ENCODE results near the gene HIVEP1.
"Not testable (repeated sequence)": the region's sequence is repeated elsewhere in the genome, so short reads cannot be mapped to it uniquely, and the experiment has no call there.

The HIVEP1 gene

DNA sequence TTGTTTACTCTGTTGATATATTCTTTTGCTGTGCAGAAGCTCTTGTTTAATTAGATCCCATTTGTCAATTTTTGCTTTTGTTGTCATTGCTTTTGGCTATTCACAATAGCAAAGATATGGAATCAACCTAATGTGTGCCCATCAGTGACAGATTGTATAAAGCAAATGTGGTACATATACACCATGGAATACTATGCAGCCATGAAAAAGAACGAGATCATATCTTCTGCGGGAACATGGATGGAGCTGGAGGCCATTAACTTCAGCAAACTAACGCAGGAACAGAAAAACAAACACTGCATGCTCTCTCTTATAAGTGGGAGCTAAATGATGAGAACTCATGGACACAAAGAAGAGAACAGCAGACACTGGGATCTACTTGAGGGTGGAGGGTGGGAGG is 164.7 kb downstream of the HIVEP1 start:
- not testable (repeated sequence) for H3K4me3 ChIP-seq (ENCODE audit: low read depth, low read length)

DNA sequence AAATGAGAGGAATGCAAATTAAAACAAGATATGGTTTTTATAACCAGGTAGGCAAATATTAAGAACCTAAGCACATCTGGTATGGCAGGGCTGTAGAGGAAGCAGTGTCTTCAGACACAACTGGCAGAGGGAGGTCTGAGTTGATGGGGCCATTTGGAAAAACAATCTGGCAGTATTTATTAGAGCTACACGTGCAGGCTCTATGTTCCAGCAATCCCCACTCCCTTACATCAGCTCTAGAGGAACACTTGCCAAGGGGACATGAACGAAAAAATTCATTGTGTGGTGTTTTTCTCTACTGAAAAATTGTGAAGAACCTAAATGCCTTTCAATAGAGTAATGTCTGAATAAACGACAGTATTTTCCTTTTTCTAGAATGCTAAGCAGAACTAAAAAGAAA is 166.4 kb downstream of the HIVEP1 start:
- no peak overlapping the region for H3K4me3 ChIP-seq (ENCODE audit: low read depth, low read length)

DNA sequence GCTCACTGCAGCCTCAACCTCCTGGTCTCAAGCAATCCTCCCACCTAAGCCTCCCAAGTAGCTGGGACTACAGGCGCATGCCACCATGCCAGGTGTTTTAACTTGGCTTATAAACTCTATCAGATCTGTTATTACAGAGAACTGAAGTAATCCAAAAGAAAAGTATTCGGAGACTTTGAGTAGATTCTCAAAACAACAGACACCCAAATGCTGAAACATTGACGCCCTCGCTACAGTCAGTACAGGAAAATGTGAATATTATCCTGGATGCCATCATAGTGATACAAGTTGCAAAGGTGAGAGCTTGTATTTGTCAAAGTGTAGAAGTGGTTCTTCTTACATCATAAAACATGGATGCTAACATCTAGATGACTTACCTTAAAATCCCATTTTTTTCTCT is 169.4 kb downstream of the HIVEP1 start:
- no peak overlapping the region for H3K4me3 ChIP-seq (ENCODE audit: low read depth, low read length)

DNA sequence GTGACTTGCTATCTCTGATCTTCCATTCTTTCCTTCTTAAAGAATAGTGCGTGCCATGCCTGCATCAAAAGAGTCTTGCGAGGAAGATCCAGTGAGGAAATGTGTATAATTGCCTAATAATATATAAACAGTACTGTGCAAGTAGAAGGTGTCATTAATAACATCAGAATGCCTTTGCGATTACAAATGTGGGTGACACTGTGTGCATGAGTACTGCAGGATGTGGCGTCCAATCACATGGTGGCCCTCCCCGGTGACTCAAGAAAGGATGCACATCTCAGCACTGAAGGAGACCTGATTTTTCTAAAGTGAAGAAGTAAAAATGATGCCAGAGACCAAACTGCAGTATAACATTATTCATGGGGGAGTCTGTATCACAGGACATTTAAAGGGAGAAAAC is 170.6 kb downstream of the HIVEP1 start:
- no peak overlapping the region for H3K4me3 ChIP-seq (ENCODE audit: low read depth, low read length)

DNA sequence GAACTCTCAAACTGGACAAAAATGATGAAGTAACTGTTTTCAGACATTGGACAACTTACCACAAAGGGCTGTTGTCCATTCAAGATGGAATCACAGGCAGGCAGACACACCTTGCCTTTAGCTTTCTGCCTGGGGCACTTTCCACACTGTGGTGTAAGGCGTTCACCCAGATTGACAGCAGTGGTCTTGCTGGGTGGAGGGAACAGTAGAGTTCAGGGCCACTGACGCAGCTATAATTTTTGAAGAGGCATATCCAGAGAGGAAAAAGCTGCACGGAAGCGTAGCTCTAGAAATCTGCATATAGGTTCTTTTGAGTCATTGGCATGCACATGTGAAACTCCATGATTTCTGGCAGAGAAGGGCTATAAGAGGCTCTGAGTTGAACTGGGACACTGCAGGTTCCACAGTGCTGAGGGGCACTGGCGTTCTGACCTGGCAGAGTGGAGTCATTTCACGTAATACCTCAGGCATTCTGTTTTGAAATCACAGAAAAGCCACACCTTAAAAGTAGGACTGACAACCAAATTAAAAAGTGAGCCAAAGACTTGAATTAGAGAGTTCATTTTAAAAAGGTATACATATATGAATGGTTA is 173.1 kb downstream of the HIVEP1 start:
- H3K4me3 ChIP-seq (ENCODE audit: low read depth, low read length), result no peak overlapping the region

DNA sequence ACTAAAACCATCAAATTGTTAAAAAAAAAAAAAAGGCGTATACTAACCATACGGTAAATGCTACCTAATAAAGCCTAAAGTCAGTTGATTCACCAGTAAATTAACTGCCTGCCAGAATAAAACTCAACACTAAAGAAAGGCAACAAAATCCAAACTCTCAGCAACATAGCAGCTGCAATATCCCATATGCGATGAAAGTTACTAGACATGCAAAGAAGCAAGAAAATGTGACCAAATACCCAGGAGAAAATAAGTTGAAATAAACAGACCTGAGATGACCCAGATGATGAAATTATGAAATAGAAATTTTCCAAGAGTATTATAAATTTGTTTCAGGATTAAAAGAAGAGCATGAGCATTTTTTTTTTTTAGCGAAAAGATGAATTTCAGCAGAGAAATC is 174.4 kb downstream of the HIVEP1 start:
- no peak overlapping the region for H3K4me3 ChIP-seq (ENCODE audit: low read depth, low read length)

DNA sequence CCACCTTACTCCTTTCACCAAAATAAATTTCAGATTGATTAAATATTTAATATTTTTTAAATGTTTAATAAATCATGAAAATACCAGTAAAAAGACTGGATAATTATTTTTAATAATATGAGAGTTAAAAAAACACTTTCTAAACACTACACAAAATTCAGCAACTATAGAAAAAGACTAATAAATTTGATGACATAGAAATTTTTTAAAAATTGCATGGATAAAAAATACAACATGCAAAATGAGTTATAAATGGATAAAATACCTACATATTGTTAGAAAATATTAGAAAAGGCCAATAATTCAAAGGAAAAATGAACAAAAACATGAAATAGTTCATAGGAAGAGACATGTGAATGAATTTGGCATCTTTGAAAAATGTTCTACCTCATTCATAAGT is 177.0 kb downstream of the HIVEP1 start:
- H3K4me3 ChIP-seq (ENCODE audit: low read depth, low read length), result no peak overlapping the region

DNA sequence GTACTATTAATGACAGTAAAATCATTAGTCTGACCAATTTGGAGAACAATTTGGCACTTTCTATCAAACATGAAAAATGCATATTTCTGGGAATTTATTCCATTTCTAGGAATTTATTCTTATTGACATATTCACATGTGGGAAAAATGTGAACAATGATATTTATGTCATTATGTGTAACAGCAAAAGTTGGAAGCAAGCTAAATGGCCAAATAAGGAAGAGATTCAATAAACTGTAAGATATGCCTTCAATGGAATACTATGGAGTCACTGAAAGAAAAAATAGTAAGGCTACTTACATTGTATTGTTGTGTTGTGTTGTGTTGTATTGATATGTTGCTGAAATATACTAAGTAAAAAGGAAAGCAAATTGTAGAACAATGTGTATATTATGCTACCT is 177.5 kb downstream of the HIVEP1 start:
- H3K4me3 ChIP-seq (ENCODE audit: low read depth, low read length), result no peak overlapping the region

DNA sequence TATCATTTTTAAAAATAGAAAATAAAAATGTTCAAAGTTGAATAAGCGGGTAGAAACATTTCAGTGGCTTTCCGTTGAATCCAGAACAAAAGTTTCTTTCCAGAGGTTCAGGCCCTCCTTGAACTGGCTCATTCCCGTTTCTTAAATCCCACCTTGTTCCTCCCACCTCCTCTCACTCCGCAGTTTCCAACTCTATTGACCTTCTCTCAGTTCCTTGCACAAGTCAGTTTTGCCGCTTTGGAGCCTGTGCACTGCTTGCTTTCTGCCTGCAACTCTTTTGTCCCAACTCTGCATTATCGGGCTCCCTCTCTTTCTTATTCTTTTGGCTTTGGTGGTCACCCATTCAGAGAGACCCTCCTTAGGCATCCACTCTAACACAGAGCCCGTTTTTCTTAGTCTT is 178.1 kb downstream of the HIVEP1 start:
- no peak overlapping the region for H3K4me3 ChIP-seq (ENCODE audit: low read depth, low read length)

DNA sequence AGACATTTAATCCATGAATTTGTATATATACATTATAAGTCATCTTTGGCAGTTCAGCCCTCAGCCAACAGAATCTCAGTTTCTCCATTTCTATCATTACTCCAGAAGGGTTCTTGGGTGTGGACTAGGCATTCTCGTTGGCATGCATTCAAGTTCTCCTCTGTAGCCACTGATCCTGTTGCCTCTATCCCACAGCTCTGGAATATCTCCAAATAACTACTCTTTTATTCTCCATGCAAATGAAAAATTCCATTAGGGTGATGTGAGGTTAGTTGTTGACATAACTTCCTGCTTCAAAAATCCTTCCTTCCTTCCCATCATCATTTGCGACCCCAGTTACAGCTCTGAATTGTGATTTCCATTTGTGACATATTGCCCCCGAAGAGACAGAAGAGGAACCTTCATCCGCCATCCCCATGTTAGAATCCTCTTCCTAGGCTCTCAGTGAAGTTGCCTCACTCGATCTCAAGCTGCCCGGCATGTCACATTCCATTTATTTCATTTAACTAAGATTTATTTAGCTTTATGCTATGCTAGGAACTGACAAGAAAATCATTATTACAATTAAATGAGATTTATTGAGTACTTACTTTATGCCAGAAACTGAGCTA is 184.3 kb downstream of the HIVEP1 start:
- no peak overlapping the region for H3K4me3 ChIP-seq (ENCODE audit: low read depth, low read length)

DNA sequence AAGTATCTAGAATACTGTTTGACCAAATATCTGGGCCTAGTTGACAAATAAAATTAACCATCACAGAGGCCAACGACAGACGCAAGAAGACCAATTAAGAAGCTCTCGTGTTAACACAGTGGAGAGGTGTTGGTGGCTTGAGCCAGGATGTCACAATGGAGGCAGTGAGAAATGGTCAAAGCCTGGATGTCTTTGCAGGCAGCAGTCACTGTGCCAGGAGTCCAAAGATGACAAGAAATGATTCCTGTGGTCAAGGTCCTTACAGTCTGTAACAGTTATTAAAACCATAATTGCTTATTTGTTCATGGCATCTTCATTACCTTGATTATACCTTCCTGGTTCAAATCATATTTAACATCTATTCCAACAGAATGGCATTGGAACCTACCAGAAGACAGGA is 186.7 kb downstream of the HIVEP1 start:
- no peak overlapping the region for H3K4me3 ChIP-seq (ENCODE audit: low read depth, low read length)

DNA sequence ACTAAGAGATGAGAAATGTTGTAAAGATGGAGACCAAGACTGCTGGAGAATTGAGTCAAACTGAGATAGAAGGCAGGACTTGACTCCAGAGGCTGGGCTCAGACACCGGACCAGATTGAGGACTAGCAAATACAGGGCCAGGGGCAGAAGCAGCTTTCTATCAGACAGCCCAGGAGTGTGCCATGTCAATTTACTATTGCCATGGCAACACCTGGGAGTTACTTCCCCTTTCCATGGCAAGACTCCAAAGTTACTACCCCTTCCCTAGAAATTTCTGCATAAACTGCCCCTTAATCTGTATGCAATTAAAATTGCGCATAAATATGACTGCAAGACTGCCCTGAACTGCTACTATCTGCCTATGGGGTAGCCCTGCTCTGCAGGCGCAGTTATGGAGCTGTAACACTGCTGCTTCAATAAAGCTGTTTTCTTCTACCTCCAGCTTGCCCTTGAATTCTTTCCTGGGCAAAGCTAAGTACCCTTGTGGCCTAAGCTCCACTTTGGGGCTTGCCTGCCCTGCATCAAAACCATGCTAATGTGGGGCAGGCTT is 188.0 kb downstream of the HIVEP1 start:
- no peak overlapping the region for H3K4me3 ChIP-seq (ENCODE audit: low read depth, low read length)

DNA sequence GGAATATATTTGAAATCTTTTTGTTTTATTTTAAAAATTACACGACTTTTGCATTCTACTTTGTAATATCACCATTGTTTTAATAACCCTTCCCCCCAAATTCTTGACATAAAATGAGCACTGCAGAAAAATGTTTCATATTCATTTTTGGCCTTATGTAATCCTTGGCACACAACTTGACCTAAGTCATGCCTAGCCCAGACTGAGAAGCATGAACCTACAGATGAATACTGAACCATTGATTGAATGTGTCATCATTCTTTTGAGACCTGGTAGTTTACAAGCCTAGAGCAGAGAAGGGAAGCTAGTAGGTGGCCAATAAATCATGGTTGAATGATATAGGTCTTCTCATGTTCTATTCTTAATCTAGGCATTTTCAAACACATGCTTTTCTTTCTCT is 188.6 kb downstream of the HIVEP1 start:
- no peak overlapping the region for H3K4me3 ChIP-seq (ENCODE audit: low read depth, low read length)

DNA sequence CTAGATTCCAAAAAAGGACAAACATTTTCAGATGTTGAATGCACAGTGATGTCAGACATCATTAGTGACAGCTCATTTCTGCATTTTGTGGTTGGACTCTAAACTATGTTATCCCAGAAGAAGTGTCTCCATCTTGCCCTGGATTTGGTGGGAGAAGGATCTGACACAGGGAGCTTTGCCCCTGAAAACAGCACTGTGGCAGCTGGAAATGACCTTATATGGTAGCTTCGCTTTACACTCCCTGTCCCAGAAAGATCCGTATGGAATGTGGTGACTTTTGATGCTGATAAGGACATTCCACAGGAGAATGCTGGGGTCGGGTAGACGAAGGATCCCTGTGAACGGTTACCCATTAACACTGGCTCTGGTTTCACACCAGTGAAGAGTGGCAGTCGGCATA is 190.9 kb downstream of the HIVEP1 start:
- no peak overlapping the region for H3K4me3 ChIP-seq (ENCODE audit: low read depth, low read length)

DNA sequence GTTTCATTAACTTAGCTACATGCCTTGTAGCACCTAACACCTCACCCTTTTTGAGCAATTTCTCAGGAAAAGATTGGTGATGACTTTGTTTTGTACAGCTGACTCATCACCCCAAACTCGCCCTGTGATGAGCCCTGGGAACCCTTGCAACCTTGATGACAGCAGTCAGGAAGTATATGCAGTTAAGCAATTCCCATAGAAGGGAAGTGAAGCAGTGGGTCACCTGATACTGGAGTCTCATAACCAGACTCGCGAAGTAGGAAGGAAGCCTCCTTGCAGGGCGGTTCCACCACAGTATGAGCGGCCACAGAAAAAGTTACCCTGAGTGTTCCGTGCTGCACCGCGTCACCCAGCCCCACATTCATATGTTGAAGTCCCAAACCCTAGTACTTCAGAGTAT is 196.1 kb downstream of the HIVEP1 start:
- H3K4me3 ChIP-seq (ENCODE audit: low read depth, low read length), result no peak overlapping the region

DNA sequence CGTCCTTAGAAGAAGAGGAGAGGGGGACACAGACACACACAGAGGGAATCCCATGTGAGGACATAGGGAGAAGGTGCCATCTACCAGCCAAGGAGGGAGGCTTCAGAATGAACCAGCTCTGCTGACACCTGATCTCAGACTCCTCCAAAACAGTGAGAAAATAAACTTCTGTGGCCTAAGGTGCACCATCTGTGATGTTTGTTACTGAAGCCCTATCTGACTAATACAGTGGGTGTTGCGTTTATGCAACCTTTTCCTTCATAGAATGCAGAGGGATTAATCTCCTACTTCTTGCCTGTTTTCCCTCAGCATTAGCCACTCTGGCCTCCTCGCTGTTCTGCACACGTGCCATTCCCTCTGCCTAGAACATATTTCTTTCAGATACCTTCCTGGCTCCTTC is 196.6 kb downstream of the HIVEP1 start:
- no peak overlapping the region for H3K4me3 ChIP-seq (ENCODE audit: low read depth, low read length)

All from iPS-11a (cell line).